Measurements from ENCODE around the gene PDXDC1. TPM values are rescaled to one million over a fixed set of nuclear protein-coding genes. Genes with fewer than 3 reads are reported as not detected.

Gene PDXDC1
- total RNA-seq, 1 donor from 2014 or later, result 120 TPM

GRCh38 chr16:15053904-15054303 lies 79.1 kb downstream of the PDXDC1 start:
- no peak for DNase-seq (ENCODE audit: low spot score)
- Mint-ChIP-seq H3K4me1 (ENCODE audit: low read depth) (peaks cover 16% of the 10 kb centered on the region), H3K36me3 (ENCODE audit: low read depth) (peaks cover 2% of the 10 kb centered on the region), H3K27me3 (ENCODE audit: low read depth) (no peaks in the 10 kb centered on the region), H3K4me3 (ENCODE audit: unreplicated experiment) (peak overlapping the region; percentile 88), H3K9me3 (ENCODE audit: low read depth) (no peaks in the 10 kb centered on the region), H3K27ac (ENCODE audit: unreplicated experiment) (peak overlapping the region; percentile 22)
- TF ChIP-seq CTCF (IDR thresholded peaks at IDR 0.05), result no peak

- Mint-ChIP-seq H3K27ac (ENCODE audit: unreplicated experiment) (peak overlapping the region; percentile 83), H3K4me1 (ENCODE audit: low read depth) (peaks cover 16% of the 10 kb centered on the region), H3K9me3 (ENCODE audit: low read depth) (no peaks in the 10 kb centered on the region), H3K36me3 (ENCODE audit: low read depth) (peaks cover 6% of the 10 kb centered on the region), H3K4me3 (ENCODE audit: unreplicated experiment) (peak overlapping the region; percentile 88), H3K27me3 (ENCODE audit: low read depth) (no peaks in the 10 kb centered on the region)
- TF ChIP-seq CTCF (IDR thresholded peaks at IDR 0.05), result no peak
- DNase-seq (ENCODE audit: low spot score), result no peak
Measured at GRCh38 chr16:15054357-15055140, 79.7 kb downstream of the PDXDC1 start.

- Mint-ChIP-seq H3K9me3 (ENCODE audit: low read depth) (no peaks in the 10 kb centered on the region), H3K27me3 (ENCODE audit: low read depth) (no peaks in the 10 kb centered on the region), H3K36me3 (ENCODE audit: low read depth) (peaks cover 7% of the 10 kb centered on the region), H3K27ac (ENCODE audit: unreplicated experiment) (peak overlapping the region; percentile 83), H3K4me1 (ENCODE audit: low read depth) (peaks cover 16% of the 10 kb centered on the region), H3K4me3 (ENCODE audit: unreplicated experiment) (peak overlapping the region; percentile 88)
- no peak for DNase-seq (ENCODE audit: low spot score)
- peak; percentile 65 for TF ChIP-seq CTCF (IDR thresholded peaks at IDR 0.05)
Measured at GRCh38 chr16:15055141-15056053, 80.6 kb downstream of the PDXDC1 start.

GRCh38 chr16:15057681-15058417 lies 83.0 kb downstream of the PDXDC1 start:
- Mint-ChIP-seq H3K27ac (ENCODE audit: unreplicated experiment) (no peak overlapping the region), H3K9me3 (ENCODE audit: low read depth) (no peaks in the 10 kb centered on the region), H3K4me3 (ENCODE audit: unreplicated experiment) (no peak overlapping the region)

More at GRCh38 chr16:15057681-15058417, 83.0 kb downstream of the PDXDC1 start:
- H3K27me3 Mint-ChIP-seq (ENCODE audit: low read depth), result no peaks in the 10 kb centered on the region
- H3K36me3 Mint-ChIP-seq (ENCODE audit: low read depth), result peaks cover 27% of the 10 kb centered on the region
- TF ChIP-seq CTCF (IDR thresholded peaks at IDR 0.05), result no peak
- no peak for DNase-seq (ENCODE audit: low spot score)
- peaks cover 19% of the 10 kb centered on the region for H3K4me1 Mint-ChIP-seq (ENCODE audit: low read depth)

Measured in chondrocyte (in vitro differentiated cells).